SK-N-SH (cell line): ENCODE measurements around the gene RSKR. TPM values are rescaled to one million over a fixed set of nuclear protein-coding genes. Genes with fewer than 3 reads are reported as not detected.

Experiments used
- CTCF ChIA-PET: fragments of 300-600, 350-600 bp; formaldehyde crosslinking; extraction: SDS; loops from one replicate; lab custom pipeline; 2021; lab: Yijun Ruan, JAX
- POLR2A ChIA-PET: fragments of 350-600 bp; sonication (Branson Sonifier 250); formaldehyde crosslinking; extraction: SDS; loops from one replicate; lab custom pipeline; 2020; ENCODE audit warnings: antibody characterized with exemption, inconsistent platforms; lab: Yijun Ruan, JAX
- DNase-seq: peaks from one replicate; pipeline ENCODE4 v3.0.0; 2012
- H2AFZ ChIP-seq: fragments of 200-600 bp; sonication (generic); 2 replicates; pipeline ENCODE4 v1.8.1; 2016; ENCODE audit warnings: antibody characterized with exemption, mild to moderate bottlenecking, low read depth
- H3F3A ChIP-seq: fragments of 200-600 bp; sonication (generic); replicated peaks from 2 replicates; pipeline ENCODE3; 2016; ENCODE audit warnings: antibody characterized with exemption, mild to moderate bottlenecking; ENCODE audit not compliant: insufficient read depth
- H3K27ac ChIP-seq, 2 experiments: fragments of 200-500 bp in 1 of 2; fragments of 200-600 bp in 1 of 2; sonication (Bioruptor generic) in 1 of 2; sonication (generic), shearing (Covaris generic) in 1 of 2; 2 replicates each; pipeline versions ENCODE4 v1.5.1 to v1.6.1; 2014 to 2016; ENCODE audit warnings: low read depth in 2 of 2, inconsistent platforms in 1 of 2, low read length in 1 of 2, mild to moderate bottlenecking in 1 of 2, mixed read lengths in 1 of 2
- H3K27me3 ChIP-seq: fragments of 200-600 bp; sonication (generic), shearing (Covaris generic); 2 replicates; pipeline ENCODE4 v1.6.1; 2016; ENCODE audit warnings: mixed run types; ENCODE audit not compliant: insufficient read depth
- H3K36me3 ChIP-seq, 2 experiments: fragments of 200-500 bp in 1 of 2; fragments of 200-600 bp in 1 of 2; sonication (Bioruptor generic) in 1 of 2; sonication (generic) in 1 of 2; replicated peaks in 1 of 2; 2 replicates each; pipeline versions ENCODE3 to v1.5.1; 2014 to 2016; ENCODE audit warnings: low read length in 1 of 2, mild to moderate bottlenecking in 1 of 2; ENCODE audit not compliant: insufficient read depth in 2 of 2, control insufficient read depth in 1 of 2
- H3K4me1 ChIP-seq, 2 experiments: fragments of 200-500 bp in 1 of 2; fragments of 200-600 bp in 1 of 2; sonication (Bioruptor generic) in 1 of 2; sonication (generic), shearing (Covaris generic) in 1 of 2; 2 replicates each; pipeline versions ENCODE4 v1.5.1 to v1.6.1; 2014 to 2016; ENCODE audit warnings: low read depth in 1 of 2, low read length in 1 of 2, mixed run types in 1 of 2; ENCODE audit not compliant: insufficient read depth in 2 of 2, control insufficient read depth in 1 of 2
- H3K4me2 ChIP-seq: fragments of 200-600 bp; sonication (generic), shearing (Covaris generic); 2 replicates; pipeline ENCODE4 v1.6.1; 2017; ENCODE audit warnings: mixed run types
- H3K4me3 ChIP-seq, 2 experiments: fragments of 200-500 bp in 1 of 2; fragments of 200-600 bp in 1 of 2; sonication (Bioruptor generic) in 1 of 2; sonication (generic), shearing (Covaris generic) in 1 of 2; 2 replicates each; pipeline versions ENCODE4 v1.5.1 to v1.8.1; 2014 to 2016; ENCODE audit warnings: low read depth in 2 of 2, inconsistent platforms in 1 of 2, low read length in 1 of 2, mild to moderate bottlenecking in 1 of 2, mixed read lengths in 1 of 2, moderate library complexity in 1 of 2
- H3K79me2 ChIP-seq: fragments of 200-600 bp; sonication (generic); 2 replicates; pipeline ENCODE4 v1.8.1; 2017; ENCODE audit warnings: mild to moderate bottlenecking; ENCODE audit not compliant: insufficient read depth
- H3K9ac ChIP-seq: fragments of 200-600 bp; sonication (generic); 2 replicates; pipeline ENCODE4 v1.6.1; 2017; ENCODE audit warnings: mixed run types
- H3K9me2 ChIP-seq: fragments of 200-600 bp; sonication (generic); 2 replicates; pipeline ENCODE4 v1.6.1; 2017; ENCODE audit warnings: mixed run types
- H3K9me3 ChIP-seq: fragments of 200-600 bp; sonication (generic); 2 replicates; pipeline ENCODE4 v1.6.1; 2017; ENCODE audit warnings: mixed run types, mild to moderate bottlenecking, moderate library complexity
- H4K20me1 ChIP-seq: fragments of 200-600 bp; sonication (generic); 2 replicates; pipeline ENCODE4 v1.6.1; 2017; ENCODE audit warnings: mild to moderate bottlenecking, mixed run types; ENCODE audit not compliant: insufficient read depth
- CHD2 ChIP-seq: fragments of 150-350 bp; IDR thresholded peaks from 2 replicates; pipeline ENCODE4 v1.6.1; 2018; ENCODE audit warnings: low read length; ENCODE audit not compliant: partially characterized antibody
- ELF1 ChIP-seq: IDR thresholded peaks from 2 replicates; pipeline ENCODE4 v1.4.0; 2012
- FOSL2 ChIP-seq: IDR thresholded peaks from 2 replicates; pipeline ENCODE4 v1.4.0; 2012; ENCODE audit warnings: low read depth, mild to moderate bottlenecking, moderate library complexity, borderline replicate concordance
- FOXM1 ChIP-seq: IDR thresholded peaks from 2 replicates; pipeline ENCODE4 v1.4.0; 2012; ENCODE audit warnings: low read depth, mild to moderate bottlenecking
- MAX ChIP-seq: IDR thresholded peaks from 2 replicates; pipeline ENCODE4 v1.4.0; 2012; ENCODE audit warnings: low read depth
- MEF2A ChIP-seq: IDR thresholded peaks from 2 replicates; pipeline ENCODE4 v1.4.0; 2012; ENCODE audit warnings: low read depth, borderline replicate concordance
- NFIC ChIP-seq: IDR thresholded peaks from 2 replicates; pipeline ENCODE4 v1.4.0; 2012; ENCODE audit warnings: borderline replicate concordance
- RAD21 ChIP-seq: IDR thresholded peaks from 2 replicates; pipeline ENCODE4 v1.6.1; 2012; ENCODE audit warnings: mild to moderate bottlenecking, low read length
- USF2 ChIP-seq: fragments of 150-350 bp; IDR thresholded peaks from 2 replicates; pipeline ENCODE4 v1.6.1; 2017; ENCODE audit warnings: antibody characterized with exemption, low read length, low read depth, borderline replicate concordance
- WGBS: methylation state at CpG from one replicate; pipeline ENCODE4 v1.1.6; 2017; ENCODE audit warnings: low lambda C conversion rate; 5-methylcytosine and 5-hydroxymethylcytosine counted together
- polyA plus RNA-seq, 3 experiments: library from polyadenylated mRNA; depleted of rRNA; stranded (reverse); fragments of >200 nt; gene quantifications; 2 replicates each; pipeline ENCODE4 v1.2.3, GENCODE V29; 2012

RSKR gene
- polyA plus RNA-seq, 1 of the 3 experiments (the other 2 are of a cell fraction): 7.9 TPM

- TF ChIP-seq USF2: no peak
Observed at GRCh38 chr17:28579526-28579925, 34.5 kb downstream of the RSKR start (continued).

- no peak for DNase-seq
- Histone ChIP-seq H3K4me2 (no peak overlapping the region), H3K27me3 (no peaks in the 10 kb centered on the region), H3F3A (peaks cover 19% of the 10 kb centered on the region), H3K27ac (no peak overlapping the region), H3K4me3 (no peak overlapping the region), H2AFZ (no peak overlapping the region), H3K9me2 (no peaks in the 10 kb centered on the region), H3K79me2 (no peaks in the 10 kb centered on the region), H3K9ac (no peak overlapping the region), H3K36me3 (peaks cover 26 to 55% of the 10 kb centered on the region in 2 experiments), H3K4me1 (peaks cover 0 to 27% of the 10 kb centered on the region in 2 experiments; a peak in 2 of 4 replicates), H4K20me1 (no peaks in the 10 kb centered on the region), H3K9me3 (no peaks in the 10 kb centered on the region)
- WGBS: 94% methylated on average over 8 of the region's 8 CpGs
- ChIA-PET CTCF (interaction anchor here (0.9 to 1.6 kb wide), 3 partner anchors 8 to 34 kb away, joined by 3 to 4 read pairs (median 3); no protein-coding TSS in a partner anchor), POLR2A (no interaction called here)
- no peak for TF ChIP-seq FOSL2
- no peak for TF ChIP-seq RAD21
- no peak for TF ChIP-seq ELF1
- no peak for TF ChIP-seq MEF2A
- TF ChIP-seq MAX: no peak
- TF ChIP-seq FOXM1: no peak
Observed at GRCh38 chr17:28578246-28579195, 35.5 kb downstream of the RSKR start.

- H3K4me1 ChIP-seq: peaks cover 0 to 31% of the 10 kb centered on the region in 2 experiments; a peak in 2 of 4 replicates
- no peaks in the 10 kb centered on the region for H3K9me2 ChIP-seq
- no peak for DNase-seq
- H4K20me1 ChIP-seq: no peaks in the 10 kb centered on the region
- H3K4me3 ChIP-seq: no peak overlapping the region
- no peaks in the 10 kb centered on the region for H3K27me3 ChIP-seq
- ChIA-PET POLR2A (interaction anchor here (1.1 kb wide), 1 partner anchor 13 kb away, joined by 3 read pairs; no protein-coding TSS in a partner anchor), CTCF (interaction anchor here (1.1 to 1.6 kb wide), 4 partner anchors 16 to 36 kb away, joined by 3 to 5 read pairs (median 4); no protein-coding TSS in a partner anchor)
- WGBS: 100% methylated on average over 3 of the region's 3 CpGs
- no peak for TF ChIP-seq CHD2
- TF ChIP-seq NFIC: 0 out of 2 replicates have a peak, but pooled peaks have one; percentile 6
- H3K9ac ChIP-seq: no peak overlapping the region
- H3K27ac ChIP-seq: peak overlapping the region in 1 of 2 experiments; percentile 77; a peak in 2 of 4 replicates
- no peaks in the 10 kb centered on the region for H3K79me2 ChIP-seq
- peaks cover 15 to 46% of the 10 kb centered on the region in 2 experiments for H3K36me3 ChIP-seq
- no peak overlapping the region for H2AFZ ChIP-seq
- no peaks in the 10 kb centered on the region for H3K9me3 ChIP-seq
- H3K4me2 ChIP-seq: no peak overlapping the region
- peaks cover 19% of the 10 kb centered on the region for H3F3A ChIP-seq
Observed at GRCh38 chr17:28577466-28577824, 36.5 kb downstream of the RSKR start.
